NK-92 (cell line): ENCODE results near the gene UBN1.

Experiments used
- DNase-seq: peaks from one replicate; lab custom pipeline; 2025; ENCODE audit not compliant: unreplicated experiment; lab: John Stamatoyannopoulos, UW

UBN1 gene

GRCh38 chr16:4904108-4904941 lies 57.0 kb downstream of the UBN1 start:
- no peak for DNase-seq

GRCh38 chr16:4904942-4905615 lies 57.8 kb downstream of the UBN1 start:
- no peak for DNase-seq

- DNase-seq, result no peak
Observed at GRCh38 chr16:4908854-4909401, 61.6 kb downstream of the UBN1 start.

DNA sequence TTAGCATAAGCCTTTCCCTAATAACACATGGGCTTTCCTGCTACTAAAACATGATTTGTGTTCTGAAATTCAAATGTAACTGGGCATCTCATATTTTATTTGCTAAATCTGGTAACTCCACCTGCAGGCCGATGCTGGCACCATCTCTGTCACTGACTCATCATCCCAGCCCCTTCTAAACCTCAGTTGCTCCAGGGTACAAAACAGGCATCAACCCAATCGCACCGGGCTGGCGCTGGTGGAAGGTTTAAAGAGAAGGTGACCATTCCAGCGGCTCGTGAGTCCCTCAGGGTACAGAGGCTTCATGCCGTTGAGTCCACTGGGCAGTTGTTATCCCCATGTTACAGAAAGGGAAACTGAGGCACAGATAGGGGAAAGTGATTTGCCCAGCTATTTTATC lies 62.5 kb downstream of the UBN1 start:
- DNase-seq, result no peak

GRCh38 chr16:4910828-4911227 lies 63.5 kb downstream of the UBN1 start:
- no peak for DNase-seq

GRCh38 chr16:4911970-4912386 lies 64.7 kb downstream of the UBN1 start:
- DNase-seq, result no peak

DNA sequence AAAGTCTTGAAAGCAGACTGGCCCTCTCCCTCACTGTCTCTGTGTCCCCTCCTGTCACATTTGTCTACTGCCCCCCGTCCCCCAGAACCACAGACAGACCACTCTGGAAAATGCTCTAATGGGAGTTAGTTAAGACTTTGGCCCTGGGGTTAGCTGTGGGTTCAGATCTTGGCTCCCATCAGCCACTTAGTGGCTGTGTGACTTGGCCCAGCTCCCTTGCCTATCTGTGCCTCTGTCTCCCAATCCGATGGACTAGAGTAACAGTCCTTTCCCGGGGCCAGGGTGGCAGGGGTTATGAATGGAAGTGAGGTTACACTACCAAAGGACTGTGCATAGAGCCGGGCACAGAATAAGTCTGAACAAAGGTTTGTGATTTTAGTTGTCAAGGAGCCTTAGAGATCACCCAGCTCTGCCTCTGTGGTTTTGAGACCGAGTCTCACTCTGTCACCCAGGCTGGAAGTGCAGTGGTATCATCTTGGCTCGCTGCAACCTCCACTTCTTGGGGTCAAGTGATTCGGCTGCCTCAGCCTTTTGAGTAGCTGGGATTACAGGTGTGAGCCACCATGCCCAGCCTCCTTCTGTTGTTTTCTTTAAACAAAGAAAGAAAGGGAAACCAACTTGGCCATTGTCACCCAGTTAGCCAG lies 66.0 kb downstream of the UBN1 start:
- DNase-seq, result no peak

DNA sequence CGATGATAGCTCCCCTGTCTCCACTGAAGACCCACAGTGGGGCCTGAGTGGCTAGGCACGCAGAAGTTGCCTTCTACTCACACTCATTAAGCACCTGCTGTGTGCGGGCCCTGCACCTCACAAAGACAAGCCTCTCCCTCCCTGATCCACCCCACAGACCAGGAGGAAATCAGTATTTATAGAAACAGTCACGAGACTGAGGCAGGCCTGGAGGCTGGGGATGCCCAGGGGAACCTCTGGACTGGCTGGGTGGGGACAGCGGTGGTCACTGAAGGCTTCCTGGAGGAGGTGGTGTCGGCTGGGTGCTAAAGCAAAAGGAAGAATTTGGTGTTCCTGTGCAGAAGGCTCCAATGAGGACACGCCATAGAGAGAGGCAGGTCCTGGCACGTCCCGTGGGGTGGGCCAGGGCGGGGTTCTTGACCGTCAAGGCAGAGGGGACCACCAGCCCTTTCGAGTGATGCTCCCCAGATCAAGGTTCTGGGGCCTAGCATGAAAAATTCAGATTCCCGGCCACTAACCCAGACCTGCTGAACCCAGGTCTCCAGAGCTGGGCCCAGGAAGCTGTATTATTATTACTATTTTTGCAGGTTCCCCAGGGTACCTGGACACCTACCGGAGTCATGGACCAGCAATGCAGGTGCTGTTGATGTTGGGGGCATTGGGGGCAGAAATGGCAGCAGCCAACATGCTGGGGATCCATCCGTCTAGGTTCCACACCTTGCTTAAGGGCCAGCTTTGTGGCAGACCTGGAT lies 66.7 kb downstream of the UBN1 start:
- no peak for DNase-seq

GRCh38 chr16:4914528-4915225 lies 67.4 kb downstream of the UBN1 start:
- DNase-seq, result no peak

- DNase-seq, result no peak
Observed at GRCh38 chr16:4915226-4915761, 68.0 kb downstream of the UBN1 start.

DNA sequence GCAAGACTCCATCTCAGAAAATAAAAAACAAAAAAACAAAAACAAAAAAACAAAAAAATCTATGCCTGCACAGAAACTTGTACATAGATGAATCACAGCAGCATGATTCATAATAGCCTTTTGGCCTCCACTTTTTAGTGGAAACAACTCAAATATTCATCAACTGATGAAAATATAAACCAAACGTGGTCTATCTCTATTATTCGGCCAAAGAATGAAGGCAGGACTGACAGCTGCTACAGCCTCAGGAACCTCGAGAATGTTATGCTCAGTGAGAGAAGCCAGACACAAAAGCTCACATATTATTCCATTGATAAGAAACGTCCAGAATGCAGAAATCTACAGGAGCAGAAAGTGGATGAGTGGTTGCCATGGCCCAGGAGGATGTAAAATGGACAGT lies 69.8 kb downstream of the UBN1 start:
- DNase-seq, result no peak

DNA sequence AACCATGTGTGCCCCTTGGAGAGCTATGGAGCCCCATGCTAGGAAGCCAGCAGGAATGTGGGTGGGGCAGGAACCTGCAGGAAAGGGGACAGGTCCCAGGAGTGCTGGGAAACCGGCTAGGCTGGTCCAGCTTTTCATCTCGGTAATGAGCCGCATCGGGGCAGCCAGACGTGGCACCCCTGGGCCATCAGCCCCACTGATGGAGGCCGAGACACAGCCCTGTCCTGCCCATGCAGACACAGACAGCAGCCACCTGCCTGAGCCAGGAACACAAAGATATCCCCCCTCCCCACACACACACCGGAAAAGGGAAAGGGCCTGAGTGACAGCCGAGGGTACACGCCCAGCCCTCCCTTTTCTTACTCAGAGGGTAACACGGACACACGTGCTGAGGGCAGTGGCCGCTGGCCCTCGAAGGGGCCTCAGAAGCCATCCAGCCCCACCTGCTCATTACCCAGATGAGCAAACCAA lies 71.5 kb downstream of the UBN1 start:
- no peak for DNase-seq

GRCh38 chr16:4920826-4921225 lies 73.5 kb downstream of the UBN1 start:
- DNase-seq, result no peak

DNA sequence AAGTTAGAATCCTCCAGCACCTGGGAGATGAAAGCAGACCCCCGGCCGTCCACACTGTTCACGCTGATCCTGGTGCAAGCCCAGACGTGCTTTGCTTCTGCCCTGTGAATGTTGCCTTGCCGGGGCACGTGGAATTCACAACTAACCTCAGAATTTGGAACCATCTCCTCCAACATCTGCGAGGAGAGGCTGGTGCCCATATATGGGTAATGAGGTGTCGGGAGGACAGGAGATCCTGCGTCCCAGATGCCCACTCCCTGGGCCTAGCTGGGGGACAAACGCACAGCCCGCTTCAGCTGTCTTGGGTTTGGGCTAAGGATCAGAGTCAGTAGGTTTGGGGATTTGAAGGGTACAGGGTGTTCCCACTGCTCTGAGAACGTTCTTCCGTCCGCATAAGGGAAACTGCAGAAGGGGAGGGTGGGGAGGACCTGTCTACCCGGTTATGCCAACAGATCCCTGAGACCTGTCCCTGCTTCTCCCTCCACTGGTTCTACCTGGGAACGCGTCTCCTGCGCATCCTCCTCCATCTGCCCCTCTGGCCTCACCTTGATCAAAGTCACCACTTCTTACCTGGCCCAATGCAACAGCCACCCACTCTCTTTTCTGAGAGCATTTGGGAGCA lies 75.6 kb downstream of the UBN1 start:
- DNase-seq, result no peak

GRCh38 chr16:4923853-4924252 lies 76.6 kb downstream of the UBN1 start:
- no peak for DNase-seq

GRCh38 chr16:4924593-4925292 lies 77.5 kb downstream of the UBN1 start:
- no peak for DNase-seq

DNA sequence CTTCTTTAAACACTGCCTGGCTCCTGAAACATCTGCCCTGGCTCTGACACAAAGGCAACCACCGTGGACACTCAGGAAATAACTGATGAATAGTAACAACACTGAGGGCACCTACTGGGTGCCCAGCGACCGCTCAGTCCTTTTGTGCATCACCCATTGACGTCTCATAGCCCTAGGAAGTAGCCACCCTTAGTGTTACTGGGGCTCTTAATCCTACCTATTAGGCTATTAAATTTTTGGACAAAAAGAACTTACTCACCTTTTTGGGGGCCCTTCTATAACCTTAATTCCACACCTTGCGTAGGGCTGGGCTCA lies 78.0 kb downstream of the UBN1 start:
- no peak for DNase-seq

DNA sequence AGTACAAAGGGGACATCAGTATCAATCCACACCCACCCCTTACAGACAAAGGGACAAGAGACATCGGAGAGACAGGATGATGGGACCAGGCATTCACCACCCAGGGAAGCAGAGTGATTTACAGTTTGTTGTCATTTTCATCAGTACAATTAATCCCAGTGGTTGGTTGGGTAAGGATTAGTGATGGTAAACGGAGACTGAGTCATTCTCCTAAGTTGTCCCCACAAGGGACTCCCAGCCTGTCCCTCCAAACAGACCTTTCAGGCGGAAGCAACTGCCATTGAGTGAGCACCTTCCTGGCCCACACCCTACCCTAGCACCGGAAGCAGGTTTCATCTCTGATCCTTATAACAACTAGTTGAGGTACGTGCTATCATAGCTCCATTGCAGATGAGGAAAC lies 78.5 kb downstream of the UBN1 start:
- DNase-seq, result no peak

DNA sequence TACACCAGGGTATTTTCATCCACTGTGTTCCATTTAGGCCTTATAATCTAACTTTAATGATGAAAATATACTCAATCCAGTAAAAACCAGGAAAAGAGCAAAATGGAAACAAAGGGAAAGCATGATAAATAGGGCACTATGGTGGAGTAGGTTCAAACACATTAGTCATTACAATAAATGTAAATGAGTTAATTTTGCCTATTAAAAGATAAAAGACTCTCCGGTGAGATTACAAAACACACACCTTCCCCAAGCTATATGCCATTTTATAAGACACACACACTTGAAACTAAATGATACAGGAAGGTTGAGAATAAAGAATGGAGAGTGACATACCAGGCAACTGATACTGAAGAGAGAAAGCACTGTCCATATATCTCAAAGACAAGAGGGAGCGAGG lies 79.6 kb downstream of the UBN1 start:
- DNase-seq, result no peak
